ENCODE results near the gene FAM117B.
"Not testable (repeated sequence)": the region's sequence is repeated elsewhere in the genome, so short reads cannot be mapped to it uniquely, and the experiment has no call there.

The FAM117B gene

DNA sequence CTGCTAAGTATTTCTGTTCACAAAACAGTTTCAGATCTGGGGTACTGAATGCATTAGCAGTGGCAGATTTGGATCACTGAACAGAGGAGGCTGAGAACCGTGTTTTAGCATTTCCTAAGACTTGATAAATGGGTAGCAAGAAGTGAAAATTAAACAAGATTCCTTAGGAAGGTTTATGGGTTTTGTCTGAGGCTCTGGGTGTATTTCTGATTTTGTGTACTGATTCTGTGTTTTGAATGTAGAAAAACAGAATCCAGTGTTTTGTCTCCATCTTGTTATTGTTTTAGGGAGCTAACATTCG, 1.4 kb downstream of the FAM117B start:
- in situ Hi-C loops (cut with HindIII; ENCODE audit: low sequenced_read_pairs) = no loop called here

DNA sequence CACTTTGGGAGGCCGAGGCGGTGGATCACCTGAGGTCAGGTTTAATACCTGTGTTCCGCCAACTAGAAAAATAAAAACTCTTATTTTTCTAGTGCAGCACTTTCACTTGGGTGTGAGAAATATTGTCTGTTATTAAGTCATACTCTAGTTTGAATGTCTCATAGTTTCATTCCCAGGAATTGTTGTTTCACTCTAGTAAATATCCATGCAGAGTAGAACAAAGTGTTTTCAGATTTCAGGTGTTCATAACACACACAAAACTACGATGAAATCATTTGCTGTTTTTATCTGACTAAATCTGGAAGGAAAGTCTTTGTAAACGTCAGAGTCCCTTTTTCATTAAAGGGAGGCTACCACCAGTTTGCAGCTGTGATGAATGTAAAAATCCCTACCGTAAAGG, 4.0 kb downstream of the FAM117B start:
- in situ Hi-C loops (cut with HindIII; ENCODE audit: low sequenced_read_pairs) = no loop called here

DNA sequence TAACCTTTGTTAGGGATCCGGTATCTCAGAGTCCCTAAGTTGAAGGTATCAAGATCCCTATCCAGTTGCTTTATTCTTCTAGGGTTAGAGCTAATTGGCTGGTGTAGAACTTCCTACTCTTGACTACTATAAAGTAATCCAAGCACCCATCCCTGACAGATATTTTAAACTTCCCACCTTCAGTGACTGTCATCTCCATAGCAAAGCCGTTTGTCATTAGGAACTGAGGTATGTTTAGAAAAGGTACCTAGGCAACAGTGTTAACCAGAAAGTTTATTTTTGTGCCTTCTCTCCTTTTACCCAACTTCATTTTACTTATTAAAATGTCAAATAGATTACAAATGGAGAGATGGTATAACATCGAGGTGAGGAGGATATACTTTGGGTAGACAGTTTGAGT, 4.5 kb downstream of the FAM117B start:
- in situ Hi-C loops (cut with HindIII; ENCODE audit: low sequenced_read_pairs) = no loop called here

GRCh38 chr2:202642567-202642966, 7.8 kb downstream of the FAM117B start:
- in situ Hi-C loops (cut with HindIII; ENCODE audit: low sequenced_read_pairs) = no loop called here

DNA sequence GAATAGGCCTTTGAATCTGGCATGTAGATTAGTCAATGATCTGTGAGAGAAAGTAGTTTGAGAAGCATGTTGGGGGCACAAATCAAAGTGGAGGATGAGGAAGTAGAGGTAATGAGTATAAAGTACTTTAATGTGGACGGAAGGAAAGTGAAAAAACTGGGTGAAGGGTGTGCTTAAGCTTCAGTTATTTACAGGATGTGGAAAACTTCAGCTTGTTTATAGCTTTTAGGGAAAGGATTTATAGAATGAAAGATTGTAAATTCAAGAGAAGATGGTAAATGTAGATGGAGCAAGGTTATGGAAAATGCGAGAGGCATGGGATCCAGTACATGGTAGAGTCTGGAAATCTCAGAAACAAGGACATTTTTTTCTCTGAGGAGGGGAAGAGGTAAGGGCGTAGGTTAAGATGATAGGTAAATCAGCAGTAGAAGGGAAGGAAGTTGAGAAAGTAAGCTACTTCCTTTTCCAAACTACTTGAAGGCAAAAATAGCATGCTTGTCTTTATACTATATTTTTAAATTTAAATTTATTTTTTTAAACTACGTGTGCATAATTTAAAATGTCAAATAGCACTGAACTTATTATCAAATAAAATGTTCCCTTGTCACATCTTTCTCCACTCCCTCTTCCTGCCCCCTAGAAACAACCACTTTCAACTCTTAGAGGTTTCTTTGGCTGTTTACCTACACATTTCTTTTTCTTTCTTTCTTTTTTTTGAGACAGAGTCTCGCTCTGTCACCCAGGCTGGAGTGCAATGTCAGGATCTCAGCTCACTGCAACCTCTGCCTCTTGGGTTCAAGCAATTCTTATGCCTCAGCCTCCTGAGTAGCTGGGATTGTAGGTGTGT, 8.5 kb downstream of the FAM117B start:
- in situ Hi-C loops (cut with HindIII; ENCODE audit: low sequenced_read_pairs) = no loop called here

- in situ Hi-C loops (cut with HindIII; ENCODE audit: low sequenced_read_pairs) = no loop called here
These were observed 17.4 kb downstream of the FAM117B start for GRCh38 chr2:202652119-202652518.

DNA sequence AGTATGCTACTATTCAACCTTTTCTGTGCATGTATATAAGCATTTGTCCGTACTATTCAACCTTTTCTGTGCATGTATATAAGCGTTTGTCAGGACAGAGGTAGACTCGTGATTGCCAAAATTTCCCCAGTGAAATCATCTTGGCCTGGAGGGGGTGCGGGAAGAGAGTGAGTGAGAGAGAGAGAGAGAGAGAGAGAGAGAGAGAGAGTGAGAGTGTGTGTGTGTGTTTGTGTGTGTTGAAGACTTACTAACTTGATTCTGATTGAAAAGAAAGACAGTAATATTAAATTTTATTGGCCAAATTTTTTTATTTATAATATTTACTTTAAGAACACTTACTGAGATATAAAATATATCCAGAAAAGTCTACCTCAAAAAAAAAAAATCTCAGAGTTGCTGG, 19.1 kb downstream of the FAM117B start:
- in situ Hi-C loops (cut with HindIII; ENCODE audit: low sequenced_read_pairs) = no loop called here

GRCh38 chr2:202657876-202658275, 23.1 kb downstream of the FAM117B start:
- in situ Hi-C loops (cut with HindIII; ENCODE audit: low sequenced_read_pairs) = no loop called here

DNA sequence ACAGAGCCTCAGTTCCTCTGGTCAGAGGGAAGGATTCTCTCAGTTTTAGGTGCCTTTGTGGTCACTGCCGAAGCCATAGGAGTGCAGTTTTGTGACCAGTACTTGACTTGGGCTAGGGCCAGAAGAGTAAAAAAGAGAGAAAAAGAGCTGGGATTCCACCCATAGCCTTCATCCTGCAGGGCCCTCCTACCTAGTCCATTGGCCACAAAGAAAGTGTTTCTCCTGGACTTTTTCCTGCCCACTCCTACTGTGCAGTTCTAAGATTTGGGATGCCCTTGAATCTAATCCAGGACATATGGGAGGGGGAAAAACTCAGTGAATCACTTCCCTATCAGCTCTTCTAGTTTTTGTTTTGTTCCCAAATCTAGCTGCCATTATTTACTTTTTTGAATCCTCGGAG, 26.0 kb downstream of the FAM117B start:
- in situ Hi-C loops (cut with HindIII; ENCODE audit: low sequenced_read_pairs) = no loop called here

DNA sequence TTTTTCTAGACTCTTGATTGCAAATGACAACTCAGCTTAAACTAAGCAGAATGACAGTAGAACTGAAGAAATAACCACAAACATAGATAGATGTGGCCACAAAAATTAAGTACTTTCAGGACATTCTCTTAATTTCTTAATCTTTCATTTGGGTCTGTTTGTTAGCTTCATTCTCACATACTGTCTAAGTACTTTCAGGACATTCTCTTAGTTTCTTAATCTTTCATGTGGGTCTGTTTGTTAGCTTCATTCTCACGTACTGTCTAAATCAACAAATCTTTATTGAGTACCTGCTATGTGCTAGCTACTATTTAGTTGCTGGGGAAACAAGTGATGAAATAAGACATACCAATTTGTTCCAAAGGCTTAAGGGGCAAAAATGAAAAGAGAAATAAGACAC, 35.1 kb downstream of the FAM117B start:
- in situ Hi-C loops (cut with HindIII; ENCODE audit: low sequenced_read_pairs) = no loop called here

DNA sequence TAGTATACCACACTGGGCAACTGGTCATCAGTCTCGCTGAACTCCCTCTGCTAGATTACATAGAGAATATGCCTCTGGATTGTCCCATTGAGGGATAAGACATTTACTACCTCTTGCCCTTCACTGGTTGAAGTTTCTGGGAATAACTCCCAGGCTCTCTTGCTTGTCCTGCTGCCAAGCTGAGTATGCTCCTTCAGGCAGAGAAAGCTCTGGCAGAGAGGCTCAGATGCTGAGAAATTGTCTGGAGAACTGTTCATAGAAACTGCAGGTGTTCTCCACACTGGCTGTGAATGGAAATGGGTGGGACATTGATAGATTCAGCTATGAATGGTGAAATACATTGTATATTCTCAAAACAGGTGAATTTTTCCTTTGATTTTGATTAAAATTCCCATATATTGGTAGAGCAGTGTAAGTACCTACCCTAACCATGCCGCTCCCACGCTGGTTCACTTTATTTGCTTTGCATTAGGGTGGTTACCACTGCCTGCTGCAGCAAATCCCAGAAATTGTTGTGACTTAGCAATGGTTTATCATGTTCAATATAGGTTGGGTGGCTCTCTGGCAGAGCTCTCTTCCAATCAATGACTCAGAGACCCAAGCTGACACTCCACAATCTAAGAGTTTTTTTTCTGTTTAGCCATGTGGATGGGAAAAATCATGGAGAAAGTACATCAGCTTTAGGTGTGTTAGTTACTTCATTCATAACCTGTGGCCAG, 36.7 kb downstream of the FAM117B start:
- in situ Hi-C loops (cut with HindIII; ENCODE audit: low sequenced_read_pairs) = no loop called here

DNA sequence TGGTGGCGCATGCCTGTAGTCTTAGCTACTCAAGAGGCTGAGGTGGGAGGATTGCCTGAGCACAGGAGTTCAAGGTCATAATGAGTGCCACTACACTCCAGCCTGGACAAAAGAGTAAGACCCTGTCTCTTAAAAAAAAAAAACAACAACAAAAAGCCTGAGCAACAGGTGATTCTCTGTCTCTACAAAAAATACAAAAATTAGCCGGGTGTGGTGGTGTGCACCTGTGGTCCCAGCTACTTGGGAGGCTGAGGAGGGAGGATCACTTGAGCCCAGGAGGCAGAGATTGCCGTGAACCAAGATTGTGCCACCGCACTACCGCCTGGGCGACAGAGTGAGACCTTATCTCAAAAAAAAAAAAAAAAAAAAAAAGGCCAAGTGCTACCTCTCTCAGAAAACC, 40.3 kb downstream of the FAM117B start:
- in situ Hi-C loops (cut with HindIII; ENCODE audit: low sequenced_read_pairs) = not testable (repeated sequence)

DNA sequence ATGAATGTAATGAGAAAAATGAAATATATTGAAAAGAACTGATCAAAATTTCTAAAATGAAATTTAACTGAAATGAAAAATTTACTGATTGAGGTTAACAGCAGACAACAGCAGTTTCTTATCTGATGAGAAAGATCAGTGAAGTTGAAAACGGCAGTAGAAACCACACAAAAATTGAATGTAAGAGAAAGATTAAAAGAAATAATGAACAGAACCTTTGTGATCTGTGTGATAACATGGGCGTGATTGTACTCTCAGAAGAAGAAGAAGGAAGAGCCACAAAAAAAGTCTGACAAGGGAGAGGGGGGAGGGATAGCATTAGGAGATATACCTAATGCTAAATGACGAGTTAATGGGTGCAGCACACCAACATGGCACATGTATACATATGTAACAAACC, 45.2 kb downstream of the FAM117B start:
- in situ Hi-C loops (cut with HindIII; ENCODE audit: low sequenced_read_pairs) = no loop called here

DNA sequence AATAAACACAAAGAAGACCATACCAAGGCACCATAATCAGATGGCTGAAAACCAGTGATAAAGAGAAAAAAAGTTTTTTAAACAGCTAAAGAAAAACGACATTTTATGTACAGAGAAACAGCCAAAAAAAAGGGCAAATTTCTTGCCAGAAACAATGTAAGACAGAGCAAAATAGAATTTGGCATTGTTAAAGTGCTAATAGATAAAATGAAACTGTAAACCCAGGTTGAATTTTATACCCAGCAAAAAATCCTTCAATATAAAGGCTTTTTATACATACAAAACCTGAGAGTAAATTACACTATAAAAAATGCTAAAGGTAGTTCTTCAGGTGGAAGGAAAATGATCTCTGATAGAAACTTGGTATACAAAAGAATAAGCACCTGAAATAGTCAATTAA, 45.7 kb downstream of the FAM117B start:
- in situ Hi-C loops (cut with HindIII; ENCODE audit: low sequenced_read_pairs) = no loop called here

GRCh38 chr2:202681688-202682205, 47.0 kb downstream of the FAM117B start:
- in situ Hi-C loops (cut with HindIII; ENCODE audit: low sequenced_read_pairs) = no loop called here

- in situ Hi-C loops (cut with HindIII; ENCODE audit: low sequenced_read_pairs) = no loop called here
These were observed 47.5 kb downstream of the FAM117B start for GRCh38 chr2:202682274-202682673.

GRCh38 chr2:202687276-202687675, 52.5 kb downstream of the FAM117B start:
- in situ Hi-C loops (cut with HindIII; ENCODE audit: low sequenced_read_pairs) = no loop called here

GRCh38 chr2:202689459-202689858, 54.7 kb downstream of the FAM117B start:
- in situ Hi-C loops (cut with HindIII; ENCODE audit: low sequenced_read_pairs) = no loop called here

DNA sequence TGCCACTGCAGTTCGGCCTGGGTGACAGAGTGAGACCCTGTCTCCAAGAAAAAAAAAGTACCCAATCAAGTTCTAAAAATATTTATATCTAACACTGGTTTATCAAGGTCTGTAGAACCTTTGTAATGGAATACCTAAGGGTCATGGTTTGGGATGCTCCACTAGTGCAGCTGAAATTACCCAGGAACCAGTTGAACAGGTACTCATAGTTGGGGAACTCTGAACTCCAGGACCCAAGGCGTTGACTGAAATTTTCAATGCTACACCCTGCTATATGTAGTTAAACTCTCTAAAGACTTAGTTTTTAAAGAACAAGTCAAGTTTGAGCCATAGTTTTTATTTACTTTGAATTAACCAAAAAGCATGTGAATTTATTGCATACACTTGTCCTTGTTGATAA, 55.1 kb downstream of the FAM117B start:
- in situ Hi-C loops (cut with HindIII; ENCODE audit: low sequenced_read_pairs) = no loop called here

GRCh38 chr2:202690321-202690900, 55.6 kb downstream of the FAM117B start:
- in situ Hi-C loops (cut with HindIII; ENCODE audit: low sequenced_read_pairs) = no loop called here

- in situ Hi-C loops (cut with HindIII; ENCODE audit: low sequenced_read_pairs) = no loop called here
These were observed 58.7 kb downstream of the FAM117B start for GRCh38 chr2:202693503-202693902.

DNA sequence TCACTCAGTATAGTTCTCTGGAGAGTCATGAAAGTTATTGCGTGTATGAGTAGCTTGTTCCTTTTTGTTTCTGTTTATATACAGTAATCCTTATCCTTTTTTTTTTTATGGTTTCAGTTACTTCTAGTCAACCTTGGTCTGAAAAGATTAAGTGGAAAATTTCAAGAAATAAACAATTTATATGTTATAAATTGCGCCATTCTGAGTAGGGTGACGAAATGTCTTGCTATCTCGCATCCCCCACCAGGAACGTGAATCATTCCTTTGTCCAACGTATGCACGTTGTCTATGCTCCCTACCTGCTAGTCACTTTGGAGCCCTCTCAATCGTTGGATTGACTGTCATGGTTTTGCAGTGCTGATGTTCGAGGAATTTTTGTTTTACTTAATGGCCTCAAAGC, 60.4 kb downstream of the FAM117B start:
- in situ Hi-C loops (cut with HindIII; ENCODE audit: low sequenced_read_pairs) = no loop called here
